NCI-H510A treated with DMSO at 0.1 percent for 48 hours (cell line): Measurements from ENCODE around the gene FAIM2.

Experiments used
- DNase-seq: peaks from one replicate; lab custom pipeline; 2025; lab: John Stamatoyannopoulos, UW

The FAIM2 gene

GRCh38 chr12:49824416-49824815, 79.3 kb downstream of the FAIM2 start:
- no peak for DNase-seq

DNA sequence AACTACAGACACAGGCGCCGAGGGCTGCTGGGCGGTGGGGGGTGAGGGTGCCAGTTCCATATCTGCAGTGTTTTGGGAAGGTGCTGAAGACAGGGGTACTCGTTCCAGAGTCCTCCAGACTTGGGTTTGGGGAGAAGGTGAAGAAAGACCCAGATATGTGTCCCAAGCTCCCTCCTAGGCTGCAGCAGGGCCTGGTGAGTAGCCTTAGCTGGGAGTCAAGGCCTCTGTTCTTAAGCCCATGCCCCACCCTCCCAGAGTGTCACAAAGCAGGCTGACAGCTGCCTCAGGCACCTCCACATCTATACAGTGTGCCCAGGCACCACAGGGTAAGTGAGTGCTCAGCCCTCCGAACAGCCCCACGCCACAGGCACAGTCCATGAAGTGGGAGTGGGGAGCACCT, 79.7 kb downstream of the FAIM2 start:
- no peak for DNase-seq

GRCh38 chr12:49823350-49823749, 80.3 kb downstream of the FAIM2 start:
- no peak for DNase-seq

DNA sequence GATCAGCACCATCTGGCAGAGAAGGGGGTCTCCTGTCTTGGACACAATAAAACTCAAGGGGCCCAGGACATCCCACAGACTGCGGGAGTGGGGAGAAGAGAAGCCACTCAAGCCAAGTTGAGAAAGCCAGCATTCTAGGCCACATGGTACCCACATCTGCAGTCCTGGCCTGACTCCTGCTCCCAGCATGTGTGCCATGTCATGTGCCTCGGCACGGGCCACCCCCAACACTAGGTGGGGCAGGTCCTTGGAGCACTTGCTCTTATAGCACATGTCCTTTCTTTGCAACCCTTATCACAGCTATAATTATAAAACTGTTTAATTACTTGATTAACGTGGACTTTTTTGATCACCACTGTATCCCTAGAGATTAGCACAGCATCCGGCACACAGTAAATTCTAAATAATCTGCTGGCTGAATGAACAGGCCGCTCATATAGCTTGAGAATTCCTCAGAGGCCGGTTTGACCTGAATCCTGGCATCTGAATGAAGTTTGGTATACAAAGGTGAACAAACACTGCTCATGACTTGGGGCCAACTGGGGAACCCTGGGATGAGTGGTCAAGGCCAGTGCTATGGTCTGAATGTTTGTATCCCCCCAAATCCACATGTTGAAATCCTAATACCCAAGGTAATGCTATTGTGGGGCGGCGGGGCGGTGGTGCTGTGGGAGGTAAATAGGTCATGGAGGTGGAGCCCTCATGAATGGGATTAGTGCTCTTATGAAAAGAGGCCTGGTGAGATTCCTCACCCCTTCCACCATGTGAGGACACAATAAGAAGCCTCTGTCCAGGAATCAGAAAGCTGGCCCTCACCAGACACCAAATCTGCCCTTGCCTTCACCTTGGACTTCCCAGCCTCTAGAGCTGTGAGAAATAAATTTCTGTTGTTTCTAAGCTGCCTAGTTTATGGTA, 82.1 kb downstream of the FAIM2 start:
- DNase-seq, result no peak

GRCh38 chr12:49819786-49820185, 83.9 kb downstream of the FAIM2 start:
- no peak for DNase-seq

GRCh38 chr12:49818241-49818895, 85.3 kb downstream of the FAIM2 start:
- DNase-seq, result no peak
